OCI-LY1 (cell line): ENCODE results near the gene OPRM1.

Experiments used
- EZH2 ChIP-seq: fragments of 200-600 bp; sonication (generic), shearing (Covaris generic); IDR thresholded peaks from 2 replicates; pipeline ENCODE4 v1.8.0; 2017; ENCODE audit warnings: borderline replicate concordance, mixed run types, mild to moderate bottlenecking, antibody characterized with exemption, low read length, moderate library complexity, mixed read lengths
- TF ChIP-seq, protein P1 (sequence below): fragments of 200-600 bp; sonication (generic), shearing (Covaris generic); IDR thresholded peaks from 2 replicates; pipeline ENCODE4 v1.5.1; 2017; ENCODE audit warnings: mild to moderate bottlenecking, antibody characterized with exemption, low read length, moderate library complexity, mixed read lengths

DNA sequence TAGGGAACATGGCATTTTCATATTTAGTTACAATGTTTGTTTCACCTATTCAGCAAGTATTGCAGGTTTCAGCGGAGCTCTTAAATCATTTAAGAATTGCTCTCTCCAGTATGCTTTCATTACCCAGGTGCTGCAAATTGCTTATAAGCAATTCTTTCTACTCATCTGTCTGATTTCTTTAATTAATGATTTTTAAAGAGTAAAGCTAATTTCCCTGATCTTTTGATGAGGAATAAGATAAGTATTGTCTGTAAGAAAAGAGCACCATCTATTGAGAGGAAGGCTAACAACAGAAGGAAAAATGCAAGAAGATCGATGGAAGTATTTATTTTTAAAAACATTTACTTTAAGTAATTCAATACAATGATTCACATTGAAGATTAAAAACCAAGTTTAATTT lies 2.0 kb downstream of the OPRM1 start:
- TF ChIP-seq, protein P1, sequence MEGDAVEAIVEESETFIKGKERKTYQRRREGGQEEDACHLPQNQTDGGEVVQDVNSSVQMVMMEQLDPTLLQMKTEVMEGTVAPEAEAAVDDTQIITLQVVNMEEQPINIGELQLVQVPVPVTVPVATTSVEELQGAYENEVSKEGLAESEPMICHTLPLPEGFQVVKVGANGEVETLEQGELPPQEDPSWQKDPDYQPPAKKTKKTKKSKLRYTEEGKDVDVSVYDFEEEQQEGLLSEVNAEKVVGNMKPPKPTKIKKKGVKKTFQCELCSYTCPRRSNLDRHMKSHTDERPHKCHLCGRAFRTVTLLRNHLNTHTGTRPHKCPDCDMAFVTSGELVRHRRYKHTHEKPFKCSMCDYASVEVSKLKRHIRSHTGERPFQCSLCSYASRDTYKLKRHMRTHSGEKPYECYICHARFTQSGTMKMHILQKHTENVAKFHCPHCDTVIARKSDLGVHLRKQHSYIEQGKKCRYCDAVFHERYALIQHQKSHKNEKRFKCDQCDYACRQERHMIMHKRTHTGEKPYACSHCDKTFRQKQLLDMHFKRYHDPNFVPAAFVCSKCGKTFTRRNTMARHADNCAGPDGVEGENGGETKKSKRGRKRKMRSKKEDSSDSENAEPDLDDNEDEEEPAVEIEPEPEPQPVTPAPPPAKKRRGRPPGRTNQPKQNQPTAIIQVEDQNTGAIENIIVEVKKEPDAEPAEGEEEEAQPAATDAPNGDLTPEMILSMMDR = no peak
- TF ChIP-seq EZH2 = no peak
